GM23338 (cell line): Measurements from ENCODE around the gene RHOG. TPM values are rescaled to one million over a fixed set of nuclear protein-coding genes. Genes with fewer than 3 reads are reported as not detected.

ENCODE experiments used
- ATAC-seq: fragments of 200-7000 bp; cut with Tn5 transposase; 3 replicates; pipeline ENCODE4 v1.9.1; 2020
- DNase-seq: peaks from one replicate; pipeline ENCODE4 v3.0.0-alpha.2; 2015; ENCODE audit warnings: low spot score
- H2AFZ ChIP-seq: fragments of 200-600 bp; sonication (generic); 2 replicates; pipeline ENCODE4 v1.8.0; 2016; ENCODE audit warnings: antibody characterized with exemption, mild to moderate bottlenecking, moderate library complexity
- H3F3A ChIP-seq: fragments of 200-600 bp; sonication (generic); replicated peaks from 2 replicates; pipeline ENCODE4 v1.8.0; 2017; ENCODE audit warnings: antibody characterized with exemption, mixed run types, low read depth
- H3K27ac ChIP-seq: fragments of 200-600 bp; sonication (generic); 2 replicates; pipeline ENCODE4 v1.6.1; 2016; ENCODE audit warnings: low read depth
- H3K27me3 ChIP-seq: fragments of 200-600 bp; sonication (generic); 2 replicates; pipeline ENCODE4 v1.8.0; 2016; ENCODE audit warnings: mild to moderate bottlenecking, mixed run types, moderate library complexity; ENCODE audit not compliant: insufficient read depth
- H3K36me3 ChIP-seq: fragments of 200-600 bp; sonication (generic); 2 replicates; pipeline ENCODE4 v1.8.0; 2016; ENCODE audit warnings: mild to moderate bottlenecking; ENCODE audit not compliant: insufficient read depth
- H3K4me1 ChIP-seq: fragments of 200-600 bp; sonication (generic); 2 replicates; pipeline ENCODE4 v1.8.0; 2016; ENCODE audit warnings: mild to moderate bottlenecking, moderate library complexity; ENCODE audit not compliant: insufficient read depth
- H3K4me2 ChIP-seq: fragments of 200-600 bp; sonication (generic); 2 replicates; pipeline ENCODE4 v1.7.1; 2017; ENCODE audit warnings: mixed run types
- H3K4me3 ChIP-seq: fragments of 200-600 bp; sonication (generic); 2 replicates; pipeline ENCODE4 v1.6.1; 2016; ENCODE audit warnings: mixed run types
- H3K79me2 ChIP-seq: fragments of 200-600 bp; sonication (generic); replicated peaks from 2 replicates; pipeline ENCODE4 v1.8.0; 2017; ENCODE audit warnings: mild to moderate bottlenecking; ENCODE audit not compliant: insufficient read depth
- H3K9me2 ChIP-seq: fragments of 200-600 bp; sonication (generic); 2 replicates; pipeline ENCODE4 v1.8.0; 2017; ENCODE audit not compliant: insufficient read depth
- H4K20me1 ChIP-seq: fragments of 200-600 bp; sonication (generic); replicated peaks from 2 replicates; pipeline ENCODE4 v1.8.0; 2017; ENCODE audit warnings: mild to moderate bottlenecking; ENCODE audit not compliant: insufficient read depth
- H3K27ac Mint-ChIP-seq: 2 replicates; pipeline ENCODE4 v1.8.0; 2020; ENCODE audit warnings: inconsistent platforms, mild to moderate bottlenecking, moderate library complexity, mixed read lengths
- H3K27me3 Mint-ChIP-seq: 3 replicates; pipeline ENCODE4 v1.8.0; 2022; ENCODE audit warnings: low read depth, mild to moderate bottlenecking, moderate library complexity, mixed read lengths, inconsistent platforms; ENCODE audit not compliant: insufficient read depth, poor library complexity
- H3K36me3 Mint-ChIP-seq: 3 replicates; pipeline ENCODE4 v1.8.0; 2021; ENCODE audit warnings: low read depth, mild to moderate bottlenecking, inconsistent platforms, moderate library complexity, mixed read lengths
- H3K4me1 Mint-ChIP-seq: 3 replicates; pipeline ENCODE4 v1.8.0; 2020; ENCODE audit warnings: mild to moderate bottlenecking, inconsistent platforms, mixed read lengths
- H3K4me3 Mint-ChIP-seq: 3 replicates; pipeline ENCODE4 v1.8.0; 2021; ENCODE audit warnings: moderate library complexity, mild to moderate bottlenecking, inconsistent platforms, mixed read lengths
- H3K9me3 Mint-ChIP-seq: 3 replicates; pipeline ENCODE4 v1.8.0; 2020; ENCODE audit warnings: moderate library complexity, mild to moderate bottlenecking, inconsistent platforms, mixed read lengths
- CREB1 ChIP-seq: fragments of 250-450 bp; sonication (Bioruptor Pico); IDR thresholded peaks from 2 replicates; pipeline ENCODE4 v1.5.0; 2020; ENCODE audit warnings: low read depth, mild to moderate bottlenecking, moderate library complexity
- CTCF ChIP-seq, 2 experiments: fragments of 200-600 bp in 1 of 2; sonication (generic) in 1 of 2; conservative IDR thresholded peaks; 2 replicates each; pipeline versions ENCODE4 v1.5.1 to v1.6.1; 2016 to 2017; ENCODE audit warnings: antibody characterized with exemption in 2 of 2, low read depth in 2 of 2, mild to moderate bottlenecking in 2 of 2, moderate library complexity in 1 of 2
- ETS1 ChIP-seq: IDR thresholded peaks from 2 replicates; pipeline ENCODE4 v1.6.1; 2016; ENCODE audit warnings: antibody characterized with exemption
- EZH2 ChIP-seq: fragments of 200-600 bp; sonication (generic); IDR thresholded peaks from one replicate; pipeline ENCODE4 v1.8.0; 2017; ENCODE audit warnings: antibody characterized with exemption, mild to moderate bottlenecking, low read depth; ENCODE audit not compliant: unreplicated experiment
- EZH2phosphoT487 ChIP-seq: fragments of 200-600 bp; sonication (generic); IDR thresholded peaks from one replicate; pipeline ENCODE4 v1.8.1; 2018; ENCODE audit warnings: antibody characterized with exemption; ENCODE audit not compliant: unreplicated experiment
- JUNB ChIP-seq: IDR thresholded peaks from one replicate; pipeline ENCODE4 v1.6.1; 2016; ENCODE audit warnings: antibody characterized with exemption; ENCODE audit not compliant: unreplicated experiment
- NANOG ChIP-seq: IDR thresholded peaks from 2 replicates; pipeline ENCODE4 v1.6.1; 2016; ENCODE audit warnings: antibody characterized with exemption, borderline replicate concordance
- POLR2AphosphoS5 ChIP-seq: IDR thresholded peaks from 2 replicates; pipeline ENCODE4 v1.6.1; 2016; ENCODE audit warnings: antibody characterized with exemption, low read depth
- REST ChIP-seq: IDR thresholded peaks from one replicate; pipeline ENCODE4 v1.6.1; 2018; ENCODE audit warnings: antibody characterized with exemption; ENCODE audit not compliant: unreplicated experiment
- STAT1 ChIP-seq: IDR thresholded peaks from one replicate; pipeline ENCODE4 v1.6.1; 2016; ENCODE audit warnings: antibody characterized with exemption; ENCODE audit not compliant: unreplicated experiment
- ZNF114 ChIP-seq: fragments of 250-450 bp; sonication (Bioruptor Pico); IDR thresholded peaks from 2 replicates; pipeline ENCODE4 v1.5.0; 2020; ENCODE audit warnings: mild to moderate bottlenecking, moderate library complexity
- ZNF331 ChIP-seq: fragments of 250-450 bp; sonication (Bioruptor Pico); IDR thresholded peaks from 2 replicates; pipeline ENCODE4 v1.5.0; 2020; ENCODE audit warnings: low read depth, mild to moderate bottlenecking, moderate library complexity
- ZNF462 ChIP-seq: fragments of 250-450 bp; sonication (Bioruptor Pico); IDR thresholded peaks from 2 replicates; pipeline ENCODE4 v1.5.0; 2020; ENCODE audit warnings: mild to moderate bottlenecking, moderate library complexity
- polyA plus RNA-seq: library from polyadenylated mRNA; unstranded; fragments of >200 nt; fragmentation: Nextera tagmentation; extraction: Ambion mirVana; gene quantifications from 2 replicates; pipeline ENCODE4 v1.2.1, GENCODE V29; 2016
- total RNA-seq: library from RNA; depleted of rRNA; stranded (reverse); fragments of >200 nt; shearing (Covaris generic); gene quantifications from 2 replicates; pipeline ENCODE4 v1.2.3, GENCODE V29; 2014

Gene RHOG
- total and polyA plus RNA-seq, 2 experiments from 2014 or later, result 26.3 to 38.6 TPM

- TF ChIP-seq ZNF114 (CRISPR knock-in tag) (no peak), STAT1 (no peak), POLR2AphosphoS5 (no peak), EZH2 (no peak), ZNF462 (CRISPR knock-in tag) (no peak), CREB1 (no peak), REST (no peak), ETS1 (no peak), EZH2phosphoT487 (no peak), NANOG (no peak), ZNF331 (CRISPR knock-in tag) (no peak), CTCF (conservative IDR thresholded peaks at IDR 0.05; ENCODE audit: low read depth in 2 of 2) (no peak), JUNB (no peak)
- Histone ChIP-seq H3F3A (peaks cover 8% of the 10 kb centered on the region; the same call in 1 of the 2 replicates), H3K27ac (peak overlapping the region; percentile 58), H3K79me2 (peaks cover 69% of the 10 kb centered on the region), H3K36me3 (peaks cover 22% of the 10 kb centered on the region), H3K27me3 (no peaks in the 10 kb centered on the region), H2AFZ (no peak overlapping the region), H3K4me3 (peak overlapping the region; percentile 89), H3K4me2 (peak overlapping the region; percentile 94), H3K4me1 (peaks cover 12% of the 10 kb centered on the region; the same call in 1 of the 2 replicates), H4K20me1 (peaks cover 49% of the 10 kb centered on the region), H3K9me2 (no peaks in the 10 kb centered on the region)
- Mint-ChIP-seq H3K9me3 (no peaks in the 10 kb centered on the region; the same call in 2 of the 3 replicates), H3K27me3 (peaks cover 7% of the 10 kb centered on the region), H3K4me1 (peaks cover 16% of the 10 kb centered on the region; the same call in 2 of the 3 replicates), H3K36me3 (peaks cover 38% of the 10 kb centered on the region), H3K27ac (no peak overlapping the region), H3K4me3 (peak overlapping the region; percentile 98)
- ATAC-seq, result no peak
- DNase-seq, result no peak
Measured at GRCh38 chr11:3795131-3796001, 45.4 kb downstream of the RHOG start.
